Mesothelial cell of epicardium (in vitro differentiated cells): ENCODE data around the gene PMM1. TPM values are rescaled to one million over a fixed set of nuclear protein-coding genes. Genes with fewer than 3 reads are reported as not detected.

Source experiments
- DNase-seq, 2 experiments: peaks; one replicate each; pipeline ENCODE4 v3.0.0; 2021; ENCODE audit warnings: low spot score in 2 of 2; ENCODE audit not compliant: unreplicated experiment in 2 of 2
- H3K27ac Mint-ChIP-seq: 2 replicates; pipeline ENCODE4 v1.8.0; 2021; ENCODE audit warnings: mixed read lengths
- H3K27me3 Mint-ChIP-seq: 2 replicates; pipeline ENCODE4 v1.8.0; 2021; ENCODE audit warnings: low read depth, mixed read lengths
- H3K36me3 Mint-ChIP-seq: 2 replicates; pipeline ENCODE4 v1.8.0; 2021; ENCODE audit warnings: mixed read lengths
- H3K4me1 Mint-ChIP-seq: 2 replicates; pipeline ENCODE4 v1.8.0; 2021; ENCODE audit warnings: mixed read lengths
- H3K4me3 Mint-ChIP-seq: 2 replicates; pipeline ENCODE4 v1.8.0; 2021; ENCODE audit warnings: mild to moderate bottlenecking, moderate library complexity, mixed read lengths
- H3K9me3 Mint-ChIP-seq: 2 replicates; pipeline ENCODE4 v1.8.0; 2021; ENCODE audit warnings: mixed read lengths
- total RNA-seq: library from RNA; stranded (reverse); gene quantifications from 3 replicates; pipeline ENCODE4 v1.2.1, GENCODE V29; 2021
- TF ChIP-seq, protein P1 (sequence below): fragments of 200-600 bp; sonication (generic); IDR thresholded peaks from one replicate; pipeline ENCODE4 v1.5.0; 2021; ENCODE audit warnings: antibody characterized with exemption; ENCODE audit not compliant: unreplicated experiment

PMM1 gene
- total RNA-seq, 1 donor from 2014 or later = 25.8 TPM

DNA sequence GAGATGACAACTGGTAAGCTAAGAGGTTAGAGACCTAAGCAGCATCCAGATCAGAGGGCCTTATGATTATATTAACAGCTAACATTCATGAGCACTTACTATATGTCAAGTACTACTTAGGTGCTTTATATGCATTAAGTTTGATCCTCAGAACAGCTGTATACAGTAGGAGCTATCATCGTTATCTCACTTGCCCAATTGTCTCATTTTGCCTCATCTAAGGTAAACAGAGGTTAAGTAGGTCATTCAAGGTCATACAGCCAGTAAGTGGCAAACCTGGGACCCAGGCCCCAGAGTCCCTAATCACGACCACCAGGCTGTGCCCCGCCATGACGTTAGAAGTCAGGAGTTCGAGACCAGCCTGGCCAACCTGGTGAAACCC, 40.8 kb downstream of the PMM1 start:
- Mint-ChIP-seq H3K9me3 (no peaks in the 10 kb centered on the region), H3K27ac (no peak overlapping the region), H3K27me3 (no peaks in the 10 kb centered on the region), H3K4me1 (peaks cover 23% of the 10 kb centered on the region), H3K36me3 (no peaks in the 10 kb centered on the region), H3K4me3 (no peak overlapping the region)
- no peak for DNase-seq
- TF ChIP-seq, protein P1, sequence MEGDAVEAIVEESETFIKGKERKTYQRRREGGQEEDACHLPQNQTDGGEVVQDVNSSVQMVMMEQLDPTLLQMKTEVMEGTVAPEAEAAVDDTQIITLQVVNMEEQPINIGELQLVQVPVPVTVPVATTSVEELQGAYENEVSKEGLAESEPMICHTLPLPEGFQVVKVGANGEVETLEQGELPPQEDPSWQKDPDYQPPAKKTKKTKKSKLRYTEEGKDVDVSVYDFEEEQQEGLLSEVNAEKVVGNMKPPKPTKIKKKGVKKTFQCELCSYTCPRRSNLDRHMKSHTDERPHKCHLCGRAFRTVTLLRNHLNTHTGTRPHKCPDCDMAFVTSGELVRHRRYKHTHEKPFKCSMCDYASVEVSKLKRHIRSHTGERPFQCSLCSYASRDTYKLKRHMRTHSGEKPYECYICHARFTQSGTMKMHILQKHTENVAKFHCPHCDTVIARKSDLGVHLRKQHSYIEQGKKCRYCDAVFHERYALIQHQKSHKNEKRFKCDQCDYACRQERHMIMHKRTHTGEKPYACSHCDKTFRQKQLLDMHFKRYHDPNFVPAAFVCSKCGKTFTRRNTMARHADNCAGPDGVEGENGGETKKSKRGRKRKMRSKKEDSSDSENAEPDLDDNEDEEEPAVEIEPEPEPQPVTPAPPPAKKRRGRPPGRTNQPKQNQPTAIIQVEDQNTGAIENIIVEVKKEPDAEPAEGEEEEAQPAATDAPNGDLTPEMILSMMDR = no peak

DNA sequence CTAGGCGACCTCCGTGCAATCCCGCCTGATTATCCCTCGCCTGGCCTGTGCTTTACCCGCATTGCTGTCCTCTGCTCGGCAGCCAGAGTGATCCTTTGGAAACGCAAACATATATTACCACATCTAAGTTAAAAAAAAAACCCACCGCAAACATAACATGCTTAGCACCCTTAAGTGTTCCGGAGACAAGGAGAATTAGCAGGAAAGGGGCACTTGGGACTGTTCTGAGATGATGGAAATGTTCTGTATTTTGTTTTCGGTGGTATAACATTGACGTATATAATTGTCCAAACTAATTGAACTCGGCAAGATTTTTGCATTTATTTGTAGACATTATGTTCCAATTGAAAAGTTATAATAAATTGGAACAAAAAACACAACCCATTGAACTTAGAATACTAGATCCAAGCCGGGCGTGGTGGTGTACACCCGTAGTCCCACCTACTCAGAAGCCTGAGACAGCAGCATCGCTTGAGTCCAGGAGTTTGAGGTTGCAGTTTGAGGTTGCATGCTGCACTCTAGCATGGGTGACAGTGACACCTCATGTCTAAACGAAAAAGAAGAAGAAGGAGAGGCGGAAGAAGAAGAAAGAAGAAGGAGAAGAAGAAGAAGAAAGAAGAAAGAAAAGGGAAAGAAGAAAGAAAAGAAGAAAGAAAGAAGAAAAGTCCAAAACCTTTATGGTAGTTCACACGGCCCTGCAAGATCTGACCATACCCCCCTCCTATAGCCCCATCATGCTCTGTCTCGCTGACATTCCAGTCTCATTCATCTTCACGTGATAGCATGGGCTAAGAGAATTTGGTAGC, 44.8 kb downstream of the PMM1 start:
- Mint-ChIP-seq H3K27me3 (no peaks in the 10 kb centered on the region), H3K36me3 (peaks cover 2% of the 10 kb centered on the region), H3K4me1 (peaks cover 35% of the 10 kb centered on the region), H3K27ac (peak overlapping the region; percentile 97), H3K9me3 (no peaks in the 10 kb centered on the region), H3K4me3 (peak overlapping the region; percentile 95)
- no peak for DNase-seq
- TF ChIP-seq, protein P1 = no peak

DNA sequence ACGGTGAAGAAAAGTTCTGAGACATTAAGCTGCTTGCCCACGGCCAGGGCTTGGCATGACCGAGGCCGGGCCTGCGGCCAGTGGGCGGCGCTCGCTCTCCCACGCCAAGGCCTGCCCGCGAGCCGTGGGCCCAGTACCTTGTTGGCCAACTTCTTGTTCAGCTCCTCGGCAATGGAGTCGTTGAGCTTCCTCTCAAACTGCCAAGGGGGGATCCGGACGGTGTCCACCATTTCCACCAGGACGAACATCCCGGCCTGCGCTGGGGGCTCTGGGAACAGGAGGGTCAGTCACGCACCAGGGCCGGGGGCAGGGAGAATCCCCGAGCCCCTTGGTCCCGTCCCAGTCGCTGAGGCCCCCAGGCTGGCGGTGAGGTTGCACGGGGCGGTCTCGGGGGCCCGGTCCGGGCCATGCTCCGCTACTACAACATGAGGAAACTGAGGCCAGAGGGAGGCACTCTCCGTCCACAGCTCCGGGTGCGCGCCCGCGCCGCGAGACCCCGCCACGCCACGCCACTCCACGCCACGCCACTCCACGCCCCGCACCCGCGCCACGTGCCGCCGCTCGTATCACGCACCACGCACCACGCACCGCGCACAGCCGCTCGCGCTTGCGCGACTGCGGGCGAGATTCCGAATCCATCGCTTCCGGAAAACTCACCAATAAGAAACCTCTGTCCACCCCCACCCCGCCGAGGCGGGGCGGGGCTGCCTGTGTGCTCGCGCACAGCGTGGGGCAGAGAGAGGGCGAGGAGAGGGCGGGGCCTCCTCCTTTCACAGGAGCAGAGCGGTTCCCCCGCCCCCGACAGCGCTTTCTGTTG, 45.6 kb downstream of the PMM1 start, which contains the start of gene POLR3H:
Gene POLR3H, minus strand, starts transcription at position 617 of the 817 bp plus-strand sequence. Its CDS starts 369 bp downstream, at position 248.
- TF ChIP-seq, protein P1 = peak; percentile 42
- Mint-ChIP-seq H3K27me3 (no peaks in the 10 kb centered on the region), H3K9me3 (no peaks in the 10 kb centered on the region), H3K36me3 (peaks cover 4% of the 10 kb centered on the region), H3K27ac (peak within 1 kb of the TSS; percentile 97), H3K4me1 (peaks cover 35% of the 10 kb centered on the region), H3K4me3 (peak within 1 kb of the TSS; percentile 95)
- DNase-seq = peak; percentile 97 to 98

DNA sequence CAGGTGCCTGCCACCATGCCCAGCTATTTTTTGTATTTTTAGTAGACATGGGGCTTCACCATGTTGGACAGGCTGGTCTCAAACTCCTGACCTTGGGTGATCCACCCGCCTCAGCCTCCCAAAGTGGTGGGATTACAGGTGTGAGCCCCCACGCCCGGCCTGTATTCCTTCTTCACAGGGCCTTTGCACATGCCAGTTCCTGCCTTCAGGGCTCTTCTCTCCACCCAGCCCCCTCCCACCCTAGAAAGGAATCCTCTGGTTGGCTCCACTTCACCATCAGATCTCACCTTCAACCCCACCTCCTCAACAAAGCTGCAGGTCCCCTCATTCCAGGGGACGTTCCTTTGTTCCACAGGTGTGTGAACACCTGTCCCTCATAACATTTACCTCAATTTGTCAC, 47.4 kb downstream of the PMM1 start:
- Mint-ChIP-seq H3K9me3 (no peaks in the 10 kb centered on the region), H3K4me3 (peak overlapping the region; percentile 95), H3K36me3 (peaks cover 4% of the 10 kb centered on the region), H3K27ac (no peak overlapping the region), H3K27me3 (no peaks in the 10 kb centered on the region), H3K4me1 (peaks cover 35% of the 10 kb centered on the region)
- TF ChIP-seq, protein P1 = no peak
- DNase-seq = no peak

DNA sequence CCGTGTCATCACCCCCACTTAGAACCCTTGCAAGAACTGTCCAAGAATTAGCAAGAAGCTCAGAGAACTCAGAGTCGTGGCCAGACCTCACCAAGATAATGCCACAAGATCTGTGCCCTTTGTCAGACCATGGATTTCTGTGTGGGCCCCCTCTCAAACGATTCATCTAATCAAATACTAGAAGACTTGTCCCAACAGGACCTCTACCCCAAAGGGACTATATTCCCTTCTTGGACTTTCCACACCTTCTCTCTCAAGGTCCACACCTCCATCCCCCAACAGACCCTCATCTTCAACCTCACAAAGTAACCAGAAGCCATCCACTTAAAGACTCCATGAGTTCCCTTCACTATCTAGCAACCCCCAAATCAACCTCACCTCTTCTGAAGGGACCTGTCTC, 48.2 kb downstream of the PMM1 start:
- H3K36me3 Mint-ChIP-seq = peaks cover 4% of the 10 kb centered on the region
- no peaks in the 10 kb centered on the region for H3K9me3 Mint-ChIP-seq
- no peaks in the 10 kb centered on the region for H3K27me3 Mint-ChIP-seq
- peaks cover 35% of the 10 kb centered on the region for H3K4me1 Mint-ChIP-seq
- no peak overlapping the region for H3K27ac Mint-ChIP-seq
- peak overlapping the region; percentile 24 for H3K4me3 Mint-ChIP-seq
- TF ChIP-seq, protein P1 = no peak
- no peak for DNase-seq
